ENCODE measurements around the gene CYP3A7.
A peak's percentile ranks its signal among the peaks of the same experiment; 100 is the strongest.
"Not testable (repeated sequence)": the region's sequence is repeated elsewhere in the genome, so short reads cannot be mapped to it uniquely, and the experiment has no call there.

CYP3A7 gene

GRCh38 chr7:99741441-99741795 is 6.4 kb upstream of the CYP3A7 start:
- DNase-seq (ENCODE audit: low read depth), result no peak

DNA sequence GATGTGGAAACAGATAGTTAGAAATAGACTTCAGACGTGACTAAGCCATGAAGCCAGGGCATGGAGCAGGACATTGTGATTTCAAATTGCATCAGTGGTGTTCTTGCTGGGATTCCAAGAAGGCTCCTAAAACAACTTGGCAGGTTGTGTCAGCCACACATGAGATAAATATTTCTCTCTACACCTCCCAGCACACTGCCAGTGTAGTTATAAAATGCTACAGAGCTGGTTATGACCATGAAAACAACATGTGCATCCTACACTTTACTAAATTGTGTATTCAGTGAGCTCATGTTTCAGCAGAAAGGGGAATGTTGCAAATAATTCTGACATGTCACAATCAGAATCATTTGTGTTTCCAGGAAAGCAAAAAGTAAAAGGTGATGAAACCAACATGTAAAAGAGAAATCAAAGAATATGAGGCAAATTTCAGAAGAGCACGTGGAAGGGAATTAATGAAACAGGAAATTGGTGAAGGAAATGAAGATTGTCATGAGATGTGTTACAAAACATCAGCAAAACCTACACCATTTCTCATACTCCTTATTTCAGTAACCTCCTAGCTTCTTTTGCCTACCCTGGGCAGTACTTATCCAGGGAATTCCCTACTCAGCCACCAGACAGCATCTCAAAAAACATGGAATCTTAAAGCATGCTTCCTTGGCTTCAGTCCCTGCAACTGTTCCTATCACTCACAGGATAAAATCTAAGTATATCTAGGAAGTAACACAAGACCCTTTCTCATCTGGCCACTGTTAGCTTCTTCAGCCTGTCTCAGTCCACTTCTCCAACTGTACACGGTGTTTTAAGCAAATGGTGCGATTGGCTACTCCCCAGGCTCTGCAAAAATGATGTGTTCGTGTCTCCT is 5.8 kb upstream of the CYP3A7 start:
- DNase-seq (ENCODE audit: low read depth), result peak; percentile 67

- DNase-seq (ENCODE audit: low read depth), result no peak
Measured at GRCh38 chr7:99739699-99740572, 4.9 kb upstream of the CYP3A7 start.

GRCh38 chr7:99737726-99738125 is 2.7 kb upstream of the CYP3A7 start:
- DNase-seq (ENCODE audit: low read depth), result peak; percentile 14

DNA sequence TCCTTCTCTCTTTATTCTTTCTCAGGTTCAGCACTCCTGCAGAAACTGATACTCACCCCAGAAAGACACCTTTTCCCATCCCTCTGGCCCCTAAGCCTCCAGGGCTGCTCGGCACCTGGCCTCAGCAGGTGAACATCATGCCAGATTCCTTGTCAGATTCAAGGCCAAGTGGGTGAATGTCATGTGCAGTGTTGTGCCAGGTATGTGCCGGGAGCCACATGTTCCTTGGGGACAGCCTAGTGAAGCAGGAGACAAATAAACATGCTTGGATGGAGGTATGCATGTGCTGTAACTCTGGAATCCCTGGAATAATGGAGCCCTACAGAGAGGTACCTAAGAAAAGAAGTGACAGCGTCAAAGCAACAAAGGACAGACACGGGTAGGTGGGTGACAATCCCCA is 1.7 kb upstream of the CYP3A7 start:
- DNase-seq (ENCODE audit: low read depth), result not testable (repeated sequence)

- DNase-seq (ENCODE audit: low read depth), result no peak
Measured at GRCh38 chr7:99733448-99733847, 1.5 kb downstream of the CYP3A7 start.

DNA sequence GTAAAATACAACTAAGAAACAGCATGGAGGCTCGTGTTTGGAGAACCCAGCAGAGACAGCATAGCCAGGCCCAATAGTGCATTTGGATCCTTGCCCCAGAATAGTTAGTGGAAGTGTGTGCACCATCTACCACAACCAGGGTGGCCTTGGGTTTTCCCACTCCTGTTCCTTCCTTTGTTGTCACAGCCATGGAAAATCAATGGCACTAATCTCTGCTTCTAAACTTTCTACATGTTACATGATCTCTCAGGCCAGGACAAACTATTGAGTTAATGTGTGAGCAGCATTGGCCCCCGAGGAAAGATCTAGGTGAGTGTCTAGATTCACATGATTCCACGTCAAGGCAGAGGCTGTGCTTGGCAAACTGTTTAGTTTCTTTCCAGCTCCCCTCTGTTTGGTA is 2.0 kb downstream of the CYP3A7 start:
- no peak for DNase-seq (ENCODE audit: low read depth)

- no peak for DNase-seq (ENCODE audit: low read depth)
Measured at GRCh38 chr7:99731638-99732374, 3.2 kb downstream of the CYP3A7 start.

- DNase-seq (ENCODE audit: low read depth), result no peak
Measured at GRCh38 chr7:99730992-99731391, 4.0 kb downstream of the CYP3A7 start.

DNA sequence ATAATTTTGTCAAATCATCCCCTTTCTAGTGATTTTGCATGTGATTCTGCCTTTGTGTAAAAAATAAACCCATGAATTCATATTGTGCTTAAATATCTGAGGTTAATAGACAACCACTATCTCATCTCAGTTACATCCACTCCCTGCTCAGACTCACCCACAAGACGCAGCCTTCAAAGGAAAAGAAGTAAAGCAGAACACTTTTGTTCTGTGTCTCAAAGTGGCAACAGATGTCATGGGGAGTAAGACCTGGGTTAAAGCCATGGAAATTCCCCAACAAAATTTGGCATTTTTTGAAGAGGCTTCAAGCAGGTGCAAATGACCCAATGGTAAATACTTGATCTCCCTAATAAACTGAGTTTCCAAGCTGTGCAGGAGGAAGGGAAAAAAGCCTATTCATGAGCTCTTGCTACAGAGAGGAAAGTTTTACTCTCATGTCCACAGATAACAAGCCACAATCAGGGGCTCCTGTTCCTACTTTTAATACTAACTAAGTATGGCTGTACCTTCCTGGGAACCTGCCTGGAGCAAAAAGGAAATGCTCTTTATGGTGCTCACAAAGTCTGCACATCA is 4.7 kb downstream of the CYP3A7 start:
- no peak for DNase-seq (ENCODE audit: low read depth)

- DNase-seq (ENCODE audit: low read depth), result peak; percentile 23
Measured at GRCh38 chr7:99729486-99730237, 5.3 kb downstream of the CYP3A7 start.

DNA sequence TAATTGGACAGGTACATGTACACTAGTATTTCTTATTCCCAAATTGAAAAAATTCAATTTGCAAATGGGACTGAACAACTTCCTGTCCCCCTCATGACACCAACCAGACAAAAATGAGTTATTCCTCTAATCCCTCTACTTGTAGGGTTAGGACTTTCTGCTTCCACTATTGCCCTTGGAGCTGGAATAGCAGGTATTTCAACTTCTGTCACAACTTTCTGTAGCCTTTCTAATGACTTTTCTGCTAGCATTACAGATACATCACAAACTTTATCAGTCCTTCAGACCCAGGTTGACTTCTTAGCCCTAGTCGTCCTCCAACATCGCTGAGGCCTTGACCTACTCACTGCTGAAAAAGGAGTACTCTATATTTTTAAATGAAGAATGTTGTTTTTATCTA is 6.4 kb downstream of the CYP3A7 start:
- DNase-seq (ENCODE audit: low read depth), result no peak

- not testable (repeated sequence) for DNase-seq (ENCODE audit: low read depth)
Measured at GRCh38 chr7:99723201-99723600, 11.8 kb downstream of the CYP3A7 start.

DNA sequence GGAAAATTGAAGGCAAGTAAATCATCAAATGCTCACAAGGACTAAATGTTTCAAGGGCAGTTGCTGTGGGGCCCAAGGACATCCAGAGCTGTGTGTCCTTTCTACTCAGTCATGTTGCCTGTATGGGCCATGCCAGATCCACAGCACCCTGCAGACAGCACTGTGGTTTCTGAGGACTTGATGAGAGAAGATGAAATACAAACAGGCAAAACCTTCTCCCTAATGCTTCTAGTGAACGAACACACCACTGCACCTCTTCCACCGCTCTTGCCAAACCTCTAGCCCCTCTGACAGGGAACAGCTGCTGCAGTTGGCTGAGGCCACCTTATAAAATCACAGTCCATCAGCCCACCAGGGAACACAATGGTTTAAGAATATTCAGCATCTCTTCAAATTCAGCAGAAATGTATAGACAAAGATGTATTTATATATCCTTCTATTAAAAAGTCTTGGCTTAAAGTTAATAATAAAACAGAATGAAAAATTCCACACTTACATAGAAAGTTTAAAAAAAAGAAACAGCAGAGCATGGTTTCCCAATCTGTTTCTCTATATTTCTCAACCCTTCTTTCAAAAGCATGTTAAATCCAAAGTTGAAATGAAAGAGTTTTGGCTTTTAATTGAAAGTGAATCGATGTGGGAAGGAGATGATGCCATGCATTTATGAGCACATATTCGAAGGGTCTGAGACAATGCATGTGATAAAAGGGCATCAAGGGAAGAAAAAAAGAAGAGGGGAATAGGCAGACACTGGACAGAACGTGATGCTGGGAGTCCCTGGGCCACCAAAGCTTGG is 14.0 kb downstream of the CYP3A7 start:
- DNase-seq (ENCODE audit: low read depth), result no peak

GRCh38 chr7:99719996-99720769 is 14.8 kb downstream of the CYP3A7 start:
- DNase-seq (ENCODE audit: low read depth), result no peak

GRCh38 chr7:99713995-99714570 is 20.9 kb downstream of the CYP3A7 start:
- DNase-seq (ENCODE audit: low read depth), result no peak

DNA sequence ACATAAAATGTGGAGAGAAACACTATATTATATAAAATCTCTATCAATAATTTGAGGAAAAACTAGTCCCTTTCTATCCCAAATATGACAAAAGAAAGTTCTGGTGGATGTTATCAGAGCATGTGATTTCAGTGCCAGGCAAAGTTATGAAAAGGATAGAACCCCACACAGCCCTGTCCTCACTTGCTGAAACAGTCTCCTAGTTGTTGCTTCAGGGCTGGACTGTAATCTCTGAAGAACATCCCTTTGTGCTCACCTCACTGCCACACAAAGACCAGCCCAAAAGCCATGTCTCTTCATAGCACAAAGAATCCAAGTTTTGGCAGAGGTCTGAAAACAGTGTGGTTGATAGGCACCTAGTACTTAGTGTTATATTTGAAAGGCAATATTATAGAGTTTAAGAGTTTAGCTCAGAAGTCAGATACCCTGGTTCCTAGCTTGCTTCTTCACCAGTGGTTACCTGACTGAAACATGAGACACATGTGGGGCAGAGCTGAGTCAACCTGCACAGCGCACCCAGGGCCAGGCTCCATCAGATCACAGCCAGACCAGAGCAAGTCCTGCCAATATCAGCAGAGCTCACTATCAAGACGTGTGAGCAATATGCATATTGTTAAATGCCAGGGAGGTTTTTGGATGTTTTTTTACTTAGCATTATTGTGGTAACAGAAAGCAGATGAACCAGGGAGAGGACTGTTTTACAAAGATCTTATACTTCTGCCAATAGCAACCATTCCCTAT is 25.0 kb downstream of the CYP3A7 start:
- DNase-seq (ENCODE audit: low read depth), result no peak

- DNase-seq (ENCODE audit: low read depth), result no peak
Measured at GRCh38 chr7:99709260-99709659, 25.7 kb downstream of the CYP3A7 start.

DNA sequence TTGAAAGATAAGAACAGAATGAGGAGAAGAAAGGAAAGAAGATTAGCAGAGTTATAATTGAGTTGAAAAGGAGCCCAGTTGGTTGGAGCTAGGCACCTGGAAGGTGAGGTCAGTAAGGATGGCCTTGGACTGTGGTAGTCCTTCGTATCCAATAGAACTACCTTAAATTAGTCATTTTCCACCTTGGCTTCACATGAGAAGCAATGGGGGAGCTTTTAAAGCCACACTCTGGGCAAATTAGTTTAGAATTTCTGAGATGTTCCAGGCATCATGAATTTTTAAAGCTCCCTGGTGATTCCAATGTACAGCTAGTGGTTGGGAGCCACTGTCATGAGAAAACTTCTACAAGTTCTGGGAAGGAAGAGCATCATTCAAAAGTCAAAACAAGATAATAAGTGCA is 27.9 kb downstream of the CYP3A7 start:
- DNase-seq (ENCODE audit: low read depth), result peak; percentile 49
